ENCODE results near the gene CMIP. TPM values are rescaled to one million over a fixed set of nuclear protein-coding genes. Genes with fewer than 3 reads are reported as not detected.

The CMIP gene
- total and polyA plus RNA-seq, 3 experiments from 2014 or later, result 1.0 to 24.4 (median 23.6) TPM

DNA sequence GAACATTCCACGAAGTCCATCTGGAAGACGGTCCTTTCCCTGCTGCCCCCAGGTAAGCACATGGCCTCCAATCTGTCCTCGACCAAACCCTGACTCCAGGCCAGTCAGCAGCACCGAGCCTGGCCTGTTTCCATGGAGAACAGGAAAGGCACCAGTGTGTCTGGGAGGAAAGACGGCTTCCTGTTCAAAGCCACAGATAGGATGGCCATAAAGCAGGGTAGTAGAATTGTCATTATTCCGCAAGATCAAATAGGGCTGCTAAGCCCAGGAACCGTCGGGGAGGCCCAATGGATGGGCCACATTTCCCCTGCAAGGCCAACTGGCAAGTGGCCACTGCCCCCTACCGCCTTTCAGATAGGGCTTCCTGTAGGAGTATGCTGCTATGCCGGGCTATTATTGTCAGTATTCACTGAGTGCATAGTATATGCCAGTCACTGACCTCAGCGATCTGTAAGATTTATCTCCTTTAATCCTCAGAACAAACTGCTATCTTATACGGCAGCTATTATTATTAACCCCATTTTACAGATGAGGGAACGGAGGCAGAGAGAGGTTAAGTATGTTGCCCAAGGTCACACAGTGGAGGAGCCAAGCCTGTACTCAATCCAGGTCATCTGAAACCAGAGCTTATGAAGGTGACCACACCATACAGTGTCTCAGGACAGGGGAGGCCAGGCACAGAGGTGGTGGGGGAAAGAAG is 311.5 kb downstream of the CMIP start:
- CTCF ChIA-PET, result interaction anchor here (1.4 kb wide), 1 partner anchor 18 kb away, joined by 3 read pairs; no protein-coding TSS in a partner anchor
- H3K27ac ChIP-seq (ENCODE audit: low read depth, low read length), result no peak overlapping the region

GRCh38 chr16:81756615-81757356 is 312.2 kb downstream of the CMIP start:
- no peak for DNase-seq
- peaks cover 0 to 4% of the 10 kb centered on the region in 2 donors for H3K27me3 Mint-ChIP-seq
- POLR2A ChIA-PET, result no interaction called here
- Histone ChIP-seq H3K4me1 (ENCODE audit: insufficient read depth, low read length) (no peaks in the 10 kb centered on the region), H3K4me3 (ENCODE audit: low read length) (no peak overlapping the region), H3K27me3 (ENCODE audit: insufficient read depth, low read length, poor library complexity, severe bottlenecking) (no peaks in the 10 kb centered on the region), H3K36me3 (ENCODE audit: insufficient read depth, low read length) (no peaks in the 10 kb centered on the region), H3K9me3 (ENCODE audit: low read length) (no peaks in the 10 kb centered on the region), H3K27ac (ENCODE audit: low read depth, low read length) (no peak overlapping the region)
- H3K4me1 Mint-ChIP-seq, result no peaks in the 10 kb centered on the region
- H3K36me3 Mint-ChIP-seq, result no peaks in the 10 kb centered on the region
- H3K27ac Mint-ChIP-seq, result no peak overlapping the region
- no peaks in the 10 kb centered on the region for H3K9me3 Mint-ChIP-seq
- no peak overlapping the region for H3K4me3 Mint-ChIP-seq
- CTCF ChIA-PET, result interaction anchor here (1.4 kb wide), 1 partner anchor 19 kb away, joined by 3 read pairs; no protein-coding TSS in a partner anchor

More for the DNA sequence above, 311.5 kb downstream of the CMIP start:
- Mint-ChIP-seq H3K9me3 (no peaks in the 10 kb centered on the region), H3K4me1 (no peaks in the 10 kb centered on the region), H3K36me3 (no peaks in the 10 kb centered on the region), H3K4me3 (no peak overlapping the region), H3K27me3 (peaks cover 0 to 4% of the 10 kb centered on the region in 2 donors), H3K27ac (no peak overlapping the region)
- Histone ChIP-seq H3K4me3 (ENCODE audit: low read length) (no peak overlapping the region), H3K4me1 (ENCODE audit: insufficient read depth, low read length) (no peaks in the 10 kb centered on the region), H3K36me3 (ENCODE audit: insufficient read depth, low read length) (no peaks in the 10 kb centered on the region), H3K27me3 (ENCODE audit: insufficient read depth, low read length, poor library complexity, severe bottlenecking) (no peaks in the 10 kb centered on the region), H3K9me3 (ENCODE audit: low read length) (no peaks in the 10 kb centered on the region)
- POLR2A ChIA-PET, result no interaction called here
- no peak for DNase-seq

DNA sequence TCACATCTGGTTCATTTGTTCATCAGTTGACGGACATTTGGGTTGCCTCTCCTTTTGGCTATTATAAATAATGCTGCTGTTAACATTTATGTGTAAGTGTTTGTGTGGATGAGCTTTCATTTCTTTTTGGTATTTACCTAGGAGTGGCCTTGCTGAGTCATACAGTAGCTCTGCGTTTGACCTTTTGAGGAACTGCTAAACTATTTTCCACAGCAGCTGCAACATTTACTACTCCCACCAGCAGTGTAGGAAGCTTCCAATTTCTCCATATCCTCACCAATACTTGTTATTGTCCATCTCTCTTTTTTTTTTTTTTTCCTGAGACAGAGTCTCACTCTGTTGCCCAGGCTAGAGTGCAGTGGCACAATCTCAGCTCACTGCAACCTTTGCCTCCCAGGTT is 313.8 kb downstream of the CMIP start:
- H3K9me3 Mint-ChIP-seq, result no peaks in the 10 kb centered on the region

More for the DNA sequence above, 313.8 kb downstream of the CMIP start:
- H3K4me1 ChIP-seq (ENCODE audit: insufficient read depth, low read length), result no peaks in the 10 kb centered on the region
- H3K4me1 Mint-ChIP-seq, result no peaks in the 10 kb centered on the region
- H3K27ac Mint-ChIP-seq, result no peak overlapping the region
- ChIA-PET CTCF (no interaction called here), POLR2A (no interaction called here)
- no peak overlapping the region for H3K27ac ChIP-seq (ENCODE audit: low read depth, low read length)
- H3K9me3 ChIP-seq (ENCODE audit: low read length), result no peaks in the 10 kb centered on the region
- no peak for DNase-seq
- peaks cover 4 to 5% of the 10 kb centered on the region in 2 donors for H3K27me3 Mint-ChIP-seq
- H3K36me3 Mint-ChIP-seq, result no peaks in the 10 kb centered on the region
- no peaks in the 10 kb centered on the region for H3K36me3 ChIP-seq (ENCODE audit: insufficient read depth, low read length)
- no peak overlapping the region for H3K4me3 Mint-ChIP-seq
- no peak overlapping the region for H3K4me3 ChIP-seq (ENCODE audit: low read length)
- H3K27me3 ChIP-seq (ENCODE audit: insufficient read depth, low read length, poor library complexity, severe bottlenecking), result no peaks in the 10 kb centered on the region

Other genes with a start within 250 kb of the CMIP start
- gene BCO1, start 206.1 kb upstream of the CMIP start, total RNA-seq, result not detected
- gene BCO1, start 206.1 kb upstream of the CMIP start, polyA plus RNA-seq, result not detected
- 10 to 100 TPM; 11.0 to 12.0 TPM for gene GAN, start 129.8 kb upstream of the CMIP start, total RNA-seq
- gene GAN, start 129.8 kb upstream of the CMIP start, polyA plus RNA-seq, result 2.4 TPM

Data from CD8-positive, alpha-beta memory T cell (primary cell).